Mesodermal cell (in vitro differentiated cells): ENCODE measurements around the gene ZNF555.
"Not testable (repeated sequence)": the region's sequence is repeated elsewhere in the genome, so short reads cannot be mapped to it uniquely, and the experiment has no call there.

Source experiments
- H3K27ac ChIP-seq: 2 replicates; pipeline ENCODE4 v1.7.0; 2013; ENCODE audit warnings: mild to moderate bottlenecking, low read depth, low read length, moderate library complexity; ENCODE audit not compliant: severe bottlenecking
- H3K36me3 ChIP-seq: 2 replicates; pipeline ENCODE4 v1.7.1; 2013; ENCODE audit warnings: mild to moderate bottlenecking, low read length, moderate library complexity; ENCODE audit not compliant: control insufficient read depth, insufficient read depth
- H3K4me1 ChIP-seq: one replicate; pipeline ENCODE4 v1.7.1; 2013; ENCODE audit warnings: mild to moderate bottlenecking, low read length; ENCODE audit not compliant: insufficient read depth, control insufficient read depth, poor library complexity, severe bottlenecking
- H3K4me3 ChIP-seq: 2 replicates; pipeline ENCODE4 v1.7.0; 2013; ENCODE audit warnings: low read length, control low read depth, mild to moderate bottlenecking; ENCODE audit not compliant: insufficient read depth, poor library complexity, severe bottlenecking; ENCODE audit errors: extremely low read depth
- H3K9me3 ChIP-seq: 2 replicates; pipeline ENCODE4 v1.7.1; 2013; ENCODE audit warnings: mild to moderate bottlenecking, low read length, moderate library complexity; ENCODE audit not compliant: control insufficient read depth
- WGBS, 2 experiments: methylation state at CpG; one replicate each; pipeline ENCODE4 v1.1.5; 2013; ENCODE audit warnings: missing lambda C conversion rate in 2 of 2; ENCODE audit not compliant: insufficient coverage in 2 of 2; 5-methylcytosine and 5-hydroxymethylcytosine counted together

ZNF555 gene

GRCh38 chr19:2877398-2878331, 36.4 kb downstream of the ZNF555 start:
- no peak overlapping the region for H3K4me3 ChIP-seq
- H3K9me3 ChIP-seq: peaks cover 25% of the 10 kb centered on the region
- WGBS, 2 experiments: 84 to 91% methylated on average over 23 to 26 of the region's 32 CpGs
- H3K4me1 ChIP-seq: no peaks in the 10 kb centered on the region
- no peak overlapping the region for H3K27ac ChIP-seq
- H3K36me3 ChIP-seq: no peaks in the 10 kb centered on the region

GRCh38 chr19:2883686-2884439, 42.6 kb downstream of the ZNF555 start:
- Histone ChIP-seq H3K9me3 (no peaks in the 10 kb centered on the region), H3K36me3 (no peaks in the 10 kb centered on the region), H3K4me3 (no peak overlapping the region), H3K4me1 (no peaks in the 10 kb centered on the region), H3K27ac (no peak overlapping the region)
- 91 to 93% methylated on average over 8 to 10 of the region's 14 CpGs for WGBS, 2 experiments

GRCh38 chr19:2885736-2886135, 44.5 kb downstream of the ZNF555 start:
- 82 to 84% methylated on average over 15 to 17 of the region's 17 CpGs for WGBS, 2 experiments
- Histone ChIP-seq H3K4me1 (no peaks in the 10 kb centered on the region), H3K27ac (no peak overlapping the region), H3K4me3 (no peak overlapping the region), H3K36me3 (no peaks in the 10 kb centered on the region), H3K9me3 (no peaks in the 10 kb centered on the region)

- Histone ChIP-seq H3K27ac (no peak overlapping the region), H3K9me3 (no peaks in the 10 kb centered on the region), H3K4me1 (no peaks in the 10 kb centered on the region), H3K36me3 (no peaks in the 10 kb centered on the region), H3K4me3 (no peak overlapping the region)
- 33 to 44% methylated on average over 3 to 9 of the region's 9 CpGs for WGBS, 2 experiments
Observed at GRCh38 chr19:2887391-2887914, 46.2 kb downstream of the ZNF555 start.

GRCh38 chr19:2888731-2889224, 47.5 kb downstream of the ZNF555 start:
- Histone ChIP-seq H3K9me3 (no peaks in the 10 kb centered on the region), H3K4me1 (no peaks in the 10 kb centered on the region), H3K36me3 (no peaks in the 10 kb centered on the region), H3K27ac (no peak overlapping the region), H3K4me3 (no peak overlapping the region)
- 85 to 89% methylated on average over 31 to 36 of the region's 37 CpGs for WGBS, 2 experiments

GRCh38 chr19:2890531-2890930, 49.3 kb downstream of the ZNF555 start:
- H3K9me3 ChIP-seq, H3K4me1 ChIP-seq, H3K27ac ChIP-seq, H3K4me3 ChIP-seq, H3K36me3 ChIP-seq: not testable (repeated sequence)
- WGBS, 2 experiments: 79 to 85% methylated on average over 5 to 8 of the region's 8 CpGs

- no peaks in the 10 kb centered on the region for H3K4me1 ChIP-seq
- H3K36me3 ChIP-seq: no peaks in the 10 kb centered on the region
- H3K4me3 ChIP-seq: no peak overlapping the region
- 73 to 76% methylated on average over 5 to 8 of the region's 8 CpGs for WGBS, 2 experiments
- no peak overlapping the region for H3K27ac ChIP-seq
- peaks cover 12% of the 10 kb centered on the region for H3K9me3 ChIP-seq
Observed at GRCh38 chr19:2896694-2897093, 55.4 kb downstream of the ZNF555 start.

GRCh38 chr19:2900296-2901252, 59.3 kb downstream of the ZNF555 start, which contains the start of gene ZNF57:
Gene ZNF57 (plus strand): TSS chr19:2900928. CDS start chr19:2901046, 118 bp downstream.
- Histone ChIP-seq H3K9me3 (peaks cover 12% of the 10 kb centered on the region), H3K27ac (peak within 1 kb of the TSS; percentile 67), H3K4me1 (no peaks in the 10 kb centered on the region), H3K4me3 (peak within 1 kb of the TSS; percentile 82), H3K36me3 (no peaks in the 10 kb centered on the region)
- WGBS, 2 experiments: 0 to 1% methylated on average over 54 to 77 of the region's 100 CpGs

GRCh38 chr19:2902590-2903218, 61.4 kb downstream of the ZNF555 start:
- Histone ChIP-seq H3K27ac (no peak overlapping the region), H3K4me3 (no peak overlapping the region), H3K9me3 (peaks cover 3% of the 10 kb centered on the region), H3K36me3 (no peaks in the 10 kb centered on the region), H3K4me1 (no peaks in the 10 kb centered on the region)
- WGBS, 2 experiments: 86% methylated on average over 12 to 13 of the region's 13 CpGs
